Globus pallidus (tissue), 1 donor: ENCODE measurements around the gene CIITA.

Experiments used
- DNase-seq: peaks from one replicate; pipeline ENCODE4 v3.0.0-alpha.2; 2015; ENCODE audit warnings: low spot score

Gene CIITA

GRCh38 chr16:10852286-10852685, 24.7 kb upstream of the CIITA start:
- DNase-seq = no peak

DNA sequence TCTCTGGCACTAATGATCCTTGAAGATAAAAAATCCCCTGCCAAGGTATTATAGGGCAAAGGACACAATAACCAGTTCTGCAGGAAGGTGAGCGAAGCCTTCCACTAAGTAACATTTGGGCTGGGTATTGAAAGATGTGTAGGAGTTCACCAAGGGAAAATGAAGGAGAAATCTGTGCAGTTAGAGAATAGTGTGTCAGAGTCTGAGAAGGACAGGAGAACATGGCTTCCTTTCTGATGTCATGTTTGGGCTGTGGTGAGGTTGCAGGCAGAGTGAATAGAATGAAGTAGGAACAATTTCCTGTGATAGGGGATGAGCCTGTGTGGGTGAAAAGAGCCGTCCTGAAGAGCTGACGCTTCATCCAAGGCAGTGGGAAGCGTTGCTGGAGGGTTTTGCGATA, 24.1 kb upstream of the CIITA start:
- no peak for DNase-seq

DNA sequence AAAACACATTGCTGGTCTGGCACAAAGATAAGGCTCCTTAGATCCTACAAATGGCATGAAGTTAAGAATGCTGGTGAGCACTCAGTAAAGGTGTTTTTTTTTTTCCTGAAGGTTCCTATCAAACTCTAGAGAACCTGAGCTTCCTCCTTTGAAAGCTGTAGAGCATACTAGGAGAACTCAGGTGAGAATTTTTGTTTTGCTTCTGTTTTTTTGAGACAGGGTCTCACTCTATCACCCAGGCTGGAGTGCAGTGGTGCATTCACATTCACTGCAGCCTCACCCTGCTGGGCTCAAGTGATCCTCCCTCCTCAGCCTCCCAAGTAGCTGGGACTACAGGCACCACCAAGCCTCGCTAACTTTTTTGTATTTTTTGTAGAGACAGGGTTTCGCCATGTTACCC, 21.0 kb upstream of the CIITA start:
- DNase-seq = no peak

- DNase-seq = no peak
These were observed 18.8 kb upstream of the CIITA start for GRCh38 chr16:10858203-10858602.

- no peak for DNase-seq
These were observed 18.0 kb upstream of the CIITA start for GRCh38 chr16:10859020-10859419.

DNA sequence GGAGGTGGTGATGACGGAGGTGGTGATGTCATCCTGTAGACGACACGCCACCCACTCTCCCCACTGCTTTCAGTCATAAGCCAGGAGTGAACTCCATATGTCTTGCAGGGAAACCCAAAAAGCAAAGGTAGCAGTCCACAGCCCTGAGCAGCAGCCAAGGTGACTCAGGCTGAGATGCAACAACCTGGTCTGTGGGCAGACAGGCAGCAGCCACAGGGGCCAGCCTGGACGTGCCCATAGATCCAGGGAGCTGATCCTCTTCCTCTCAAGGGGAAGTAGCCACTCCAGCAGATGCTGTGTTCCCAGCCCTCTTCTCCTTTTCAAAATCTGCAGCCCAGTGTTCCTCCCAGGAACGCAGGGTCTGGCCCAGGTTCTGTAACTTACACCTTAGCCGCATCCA, 17.3 kb upstream of the CIITA start:
- DNase-seq = no peak

- no peak for DNase-seq
These were observed 14.6 kb upstream of the CIITA start for GRCh38 chr16:10862438-10862837.

DNA sequence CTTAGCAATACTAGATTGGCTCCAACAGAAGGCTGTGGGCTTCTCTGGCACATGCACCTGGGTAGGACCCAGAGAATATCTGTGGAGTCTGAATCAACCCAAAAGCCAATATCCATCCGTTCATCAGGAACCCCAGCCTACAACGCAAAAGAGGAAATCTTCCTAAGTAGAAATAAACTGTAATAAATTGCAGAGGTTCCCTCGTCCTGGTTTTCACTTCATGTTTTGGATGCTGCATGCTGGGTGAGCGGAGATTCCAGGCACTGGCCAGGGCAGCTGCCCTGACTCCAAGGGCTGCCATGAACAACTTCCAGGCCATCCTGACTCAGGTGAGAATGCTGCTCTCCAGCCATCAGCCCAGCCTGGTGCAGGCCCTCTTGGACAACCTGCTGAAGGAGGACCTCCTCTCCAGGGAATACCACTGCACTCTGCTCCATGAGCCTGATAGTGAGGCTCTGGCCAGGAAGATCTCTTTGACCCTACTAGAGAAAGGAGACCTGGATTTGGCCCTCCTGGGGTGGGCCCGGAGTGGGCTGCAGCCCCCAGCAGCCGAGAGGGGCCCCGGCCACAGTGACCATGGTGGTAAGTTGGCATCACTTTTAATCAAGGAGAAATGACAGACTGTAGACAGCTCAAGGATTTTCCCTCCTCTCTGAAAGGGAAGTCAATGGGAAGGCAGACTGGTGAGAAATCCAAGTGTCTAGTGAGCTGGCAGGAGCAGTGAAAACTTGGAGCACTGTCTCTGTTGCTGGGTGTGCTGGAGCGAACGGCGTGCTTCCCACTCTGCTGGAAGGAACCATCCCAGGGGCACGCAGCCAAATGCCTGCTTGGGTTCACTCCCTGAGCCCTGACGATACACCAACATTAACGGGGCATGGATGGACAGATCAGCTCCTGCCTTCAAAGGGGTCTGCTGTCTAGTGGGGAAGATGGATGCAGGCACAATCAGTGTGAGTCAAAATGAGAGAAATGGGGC, 10.7 kb upstream of the CIITA start:
- no peak for DNase-seq

DNA sequence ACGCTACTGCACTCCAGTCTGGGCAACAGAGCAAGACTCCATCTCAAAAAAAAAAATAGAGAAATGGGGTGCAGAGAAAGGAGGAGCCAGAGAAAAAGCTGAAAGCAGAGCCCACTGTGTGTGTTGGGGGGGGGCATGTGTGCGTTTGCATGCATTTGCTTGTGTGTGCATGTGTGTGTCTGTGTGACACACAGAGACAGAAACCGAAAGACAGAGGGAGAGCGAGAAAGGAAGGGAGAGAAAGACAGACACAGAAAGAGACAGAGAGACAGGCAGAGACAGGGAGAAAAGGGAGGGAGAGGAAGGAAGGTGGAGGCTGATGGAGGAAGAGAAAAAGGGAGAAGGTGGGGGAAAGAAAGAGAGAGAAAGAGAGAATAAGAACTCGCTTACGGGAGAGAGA, 9.8 kb upstream of the CIITA start:
- DNase-seq = no peak

- no peak for DNase-seq
These were observed 8.9 kb upstream of the CIITA start for GRCh38 chr16:10868104-10868595.

GRCh38 chr16:10868596-10869469, 8.2 kb upstream of the CIITA start:
- peak; percentile 58 for DNase-seq

DNA sequence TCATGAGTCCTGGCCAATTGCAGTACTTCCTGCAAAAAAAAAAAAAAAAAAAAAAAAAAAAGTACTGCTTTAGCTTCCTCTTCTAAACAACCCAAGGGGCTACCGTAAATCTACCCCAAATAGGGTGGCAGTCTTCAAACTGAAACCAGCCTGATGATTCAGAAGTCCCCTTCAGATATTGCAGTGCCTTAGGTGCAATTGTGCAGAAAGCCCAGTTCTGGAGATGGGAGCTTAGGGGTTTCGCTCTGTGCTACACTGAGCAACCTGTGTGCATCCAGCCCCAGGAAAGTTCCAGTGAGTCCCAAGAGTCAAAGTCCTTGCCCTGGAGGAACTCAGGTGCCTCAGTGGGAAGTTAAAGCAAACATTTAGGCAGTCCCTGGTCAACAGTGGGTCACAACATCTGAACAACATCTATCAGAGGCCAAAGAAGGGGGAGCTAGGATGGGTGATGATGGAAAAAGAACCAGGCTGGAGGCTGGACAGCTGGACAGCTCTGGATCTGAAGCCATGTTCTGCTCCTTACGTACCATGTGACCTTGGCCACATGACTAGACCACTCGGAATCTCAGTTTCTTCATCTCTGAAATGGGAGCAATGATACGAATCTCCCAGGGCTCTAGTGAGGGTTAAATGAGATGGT, 6.7 kb upstream of the CIITA start:
- no peak for DNase-seq

GRCh38 chr16:10870808-10871156, 6.2 kb upstream of the CIITA start:
- no peak for DNase-seq

GRCh38 chr16:10871157-10871991, 5.6 kb upstream of the CIITA start:
- no peak for DNase-seq

DNA sequence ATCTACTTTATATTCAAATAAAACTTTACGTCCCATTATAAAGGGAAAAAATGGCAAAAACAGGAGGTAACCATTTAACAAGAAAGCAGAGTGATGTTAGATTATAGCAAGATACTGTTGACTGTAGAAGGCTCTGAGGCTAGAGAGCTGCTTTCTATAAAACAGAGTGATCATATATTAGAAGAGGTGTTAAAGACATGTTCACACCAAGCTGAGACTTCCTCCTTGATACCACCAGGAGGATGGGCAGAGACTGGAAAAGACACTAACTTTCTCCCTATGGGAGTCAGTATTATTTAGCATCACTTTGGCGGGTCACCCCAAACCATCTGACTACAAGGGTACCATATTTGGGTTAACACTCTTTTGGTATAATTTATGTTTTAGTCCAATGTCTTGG, 687 bp upstream of the CIITA start:
- DNase-seq = no peak

DNA sequence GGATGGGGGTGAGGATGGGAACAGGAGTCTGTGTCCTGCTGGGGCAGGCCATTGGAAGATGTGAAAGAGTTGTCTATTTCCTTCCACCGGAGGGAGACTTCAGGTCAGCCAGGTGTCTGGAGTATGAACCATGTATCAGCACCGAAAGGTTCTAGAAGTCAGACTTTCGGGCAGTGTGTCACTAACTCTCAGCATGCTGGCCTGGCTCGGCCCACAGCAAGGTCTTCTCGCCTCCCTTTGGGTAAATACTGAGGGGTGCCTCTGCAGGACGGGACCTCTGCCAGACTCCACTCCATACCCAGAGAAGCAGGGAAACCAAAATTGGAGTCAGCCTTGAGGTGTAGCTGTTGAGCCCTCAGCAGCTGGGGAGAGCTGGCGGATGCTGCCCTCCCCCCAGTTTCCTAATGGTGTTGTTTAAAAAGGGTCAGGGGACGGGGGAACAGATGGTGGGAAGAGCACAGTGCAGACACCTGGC, 507 bp downstream of the CIITA start:
- DNase-seq = no peak

- DNase-seq = no peak
These were observed 1.3 kb downstream of the CIITA start for GRCh38 chr16:10878328-10878643.

GRCh38 chr16:10878644-10879501, 1.9 kb downstream of the CIITA start:
- no peak for DNase-seq

DNA sequence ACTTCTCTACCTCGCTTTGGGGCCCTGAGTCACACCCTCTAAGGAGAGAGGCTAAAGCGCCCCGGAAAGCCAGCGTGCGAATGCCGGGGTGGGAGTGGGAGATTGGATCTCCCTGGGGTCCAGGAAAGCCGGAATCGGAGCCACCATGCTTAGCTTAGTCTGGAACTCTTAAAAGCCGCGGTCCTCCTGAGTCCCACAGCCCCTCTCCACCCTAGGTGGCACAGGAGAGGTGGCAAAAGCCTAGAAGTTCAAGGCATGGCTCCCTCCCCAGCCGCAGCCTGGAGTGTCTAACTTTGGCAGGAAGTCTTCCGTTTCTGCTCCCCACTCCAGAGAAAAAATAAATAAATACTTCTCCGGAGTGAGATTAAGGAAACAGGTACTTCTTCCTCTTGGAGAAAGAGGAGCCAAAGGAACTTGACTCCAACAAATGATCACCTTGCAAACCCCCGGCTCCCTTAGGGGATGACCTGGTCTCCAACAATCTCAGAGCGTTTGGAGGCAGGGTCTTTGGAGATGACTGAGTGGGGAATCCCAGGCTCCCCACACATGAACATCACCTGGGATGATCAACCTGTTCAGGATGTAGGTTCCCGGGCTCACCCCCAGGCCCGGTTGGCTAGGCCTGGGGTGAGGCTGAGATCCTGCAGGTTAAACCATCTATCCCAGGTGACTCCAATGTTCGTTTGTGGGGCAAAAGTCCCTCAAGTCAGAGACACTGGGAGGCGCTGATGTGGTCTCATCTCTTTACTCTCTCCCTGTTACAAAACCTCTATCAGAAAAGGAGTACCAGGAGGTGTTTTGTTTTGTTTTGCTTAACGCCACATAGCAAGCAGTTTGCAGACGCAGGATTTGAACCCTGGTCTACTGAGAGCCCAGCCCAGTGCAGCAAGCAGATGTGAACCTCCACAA, 2.9 kb downstream of the CIITA start:
- DNase-seq = no peak
